ENCODE results near the gene SELPLG.

SELPLG gene

DNA sequence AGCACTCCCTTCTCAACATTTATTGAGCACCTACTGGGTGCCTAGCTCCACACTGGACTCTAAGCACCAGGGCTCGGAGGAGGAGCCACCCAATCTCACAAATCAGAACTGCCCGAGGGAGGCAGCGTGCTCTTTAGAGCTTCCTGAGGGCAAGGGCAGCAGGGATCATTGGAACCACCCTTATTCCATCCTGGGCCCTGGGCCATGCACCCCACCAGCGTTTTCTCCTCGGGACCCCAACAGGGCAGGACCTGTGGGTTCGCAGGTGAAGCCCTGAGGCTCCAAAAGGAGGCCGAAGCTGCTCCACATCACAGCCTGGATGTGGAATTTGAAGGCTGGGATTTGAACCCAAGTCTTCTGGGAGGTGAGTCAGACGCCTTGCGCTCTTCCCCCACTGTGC, 51.2 kb downstream of the SELPLG start:
- no peak for DNase-seq
- no peak for TF ChIP-seq EZH2 (IDR thresholded peaks at IDR 0.05; ENCODE audit: borderline replicate concordance, low read depth, low read length, severe bottlenecking)
- TF ChIP-seq, protein P1, sequence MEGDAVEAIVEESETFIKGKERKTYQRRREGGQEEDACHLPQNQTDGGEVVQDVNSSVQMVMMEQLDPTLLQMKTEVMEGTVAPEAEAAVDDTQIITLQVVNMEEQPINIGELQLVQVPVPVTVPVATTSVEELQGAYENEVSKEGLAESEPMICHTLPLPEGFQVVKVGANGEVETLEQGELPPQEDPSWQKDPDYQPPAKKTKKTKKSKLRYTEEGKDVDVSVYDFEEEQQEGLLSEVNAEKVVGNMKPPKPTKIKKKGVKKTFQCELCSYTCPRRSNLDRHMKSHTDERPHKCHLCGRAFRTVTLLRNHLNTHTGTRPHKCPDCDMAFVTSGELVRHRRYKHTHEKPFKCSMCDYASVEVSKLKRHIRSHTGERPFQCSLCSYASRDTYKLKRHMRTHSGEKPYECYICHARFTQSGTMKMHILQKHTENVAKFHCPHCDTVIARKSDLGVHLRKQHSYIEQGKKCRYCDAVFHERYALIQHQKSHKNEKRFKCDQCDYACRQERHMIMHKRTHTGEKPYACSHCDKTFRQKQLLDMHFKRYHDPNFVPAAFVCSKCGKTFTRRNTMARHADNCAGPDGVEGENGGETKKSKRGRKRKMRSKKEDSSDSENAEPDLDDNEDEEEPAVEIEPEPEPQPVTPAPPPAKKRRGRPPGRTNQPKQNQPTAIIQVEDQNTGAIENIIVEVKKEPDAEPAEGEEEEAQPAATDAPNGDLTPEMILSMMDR (IDR thresholded peaks at IDR 0.05; ENCODE audit: borderline replicate concordance, extremely low read depth, low read length, poor library complexity, severe bottlenecking): no peak
- no peaks in the 10 kb centered on the region for H3K27me3 ChIP-seq (ENCODE audit: insufficient read depth, low read length, poor library complexity)
- no peaks in the 10 kb centered on the region for H3K4me1 ChIP-seq (ENCODE audit: insufficient read depth, low read length)
- H3K79me2 ChIP-seq (ENCODE audit: insufficient read depth, low read length): no peaks in the 10 kb centered on the region
- H2AFZ ChIP-seq (ENCODE audit: low read depth, low read length): no peak overlapping the region
- no peaks in the 10 kb centered on the region for H4K20me1 ChIP-seq (ENCODE audit: insufficient read depth, low read length)
- H3K36me3 ChIP-seq (ENCODE audit: insufficient read depth, low read length): no peaks in the 10 kb centered on the region
- H3K27ac ChIP-seq (ENCODE audit: low read length): no peak overlapping the region
- no peak for ATAC-seq (ENCODE audit: insufficient read depth, low read depth)
- H3K9ac ChIP-seq (ENCODE audit: low read depth, low read length): no peak overlapping the region
- no peak overlapping the region for H3K4me2 ChIP-seq (ENCODE audit: insufficient read depth, low read length)
- no peak overlapping the region for H3K4me3 ChIP-seq (ENCODE audit: low read depth in 1 of 2, low read length in 2 of 2)
- no peaks in the 10 kb centered on the region for H3K9me3 ChIP-seq (ENCODE audit: insufficient read depth, low read length, severe bottlenecking)

DNA sequence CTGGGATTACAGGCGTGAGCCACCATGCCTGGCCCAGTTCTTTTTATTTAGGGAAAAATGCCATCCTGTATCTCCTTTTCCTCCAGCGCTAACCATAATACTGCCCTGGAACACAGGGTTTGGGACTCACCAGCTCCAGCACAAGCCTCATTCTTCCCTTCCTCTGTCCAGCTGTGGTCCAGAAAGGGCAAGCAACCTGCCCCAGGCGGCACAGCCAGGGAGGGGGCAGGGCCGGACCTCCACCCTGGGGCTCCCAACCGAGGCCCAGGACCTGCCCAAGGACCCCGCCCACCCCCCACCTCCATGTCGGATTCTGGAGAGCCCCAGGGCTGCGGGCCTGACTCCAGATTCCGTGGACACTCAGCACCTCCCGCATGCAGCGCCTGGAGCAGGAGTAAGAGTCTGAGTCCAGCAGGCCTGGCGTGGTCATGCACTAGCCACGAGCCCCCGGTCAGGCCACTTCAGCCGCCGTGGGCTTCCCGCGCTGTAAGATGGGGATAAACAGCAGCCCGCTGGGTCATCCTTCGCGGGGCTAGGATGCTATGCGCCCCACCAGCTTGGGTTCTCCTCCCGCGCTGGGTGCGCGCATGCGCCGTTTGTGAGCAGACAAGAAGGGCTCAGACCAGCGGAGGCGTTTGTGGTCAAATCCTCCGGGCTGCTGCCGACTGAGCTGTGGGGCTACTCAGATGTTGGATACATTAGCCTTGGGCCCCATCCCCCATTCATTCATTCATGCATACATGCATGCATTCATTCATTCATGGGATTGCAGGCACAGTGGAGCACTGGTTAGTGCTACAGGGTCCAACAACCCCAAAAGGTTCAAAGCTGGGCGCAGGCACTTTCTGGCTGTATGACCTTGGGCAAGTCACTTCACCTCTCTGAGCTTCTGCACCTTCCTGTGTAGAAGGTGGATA, 52.1 kb downstream of the SELPLG start:
- Histone ChIP-seq H3K4me2 (ENCODE audit: insufficient read depth, low read length) (no peak overlapping the region), H3K9ac (ENCODE audit: low read depth, low read length) (no peak overlapping the region), H3K9me3 (ENCODE audit: insufficient read depth, low read length, severe bottlenecking) (no peaks in the 10 kb centered on the region), H3K79me2 (ENCODE audit: insufficient read depth, low read length) (no peaks in the 10 kb centered on the region), H3K4me3 (ENCODE audit: low read depth in 1 of 2, low read length in 2 of 2) (no peak overlapping the region), H3K27ac (ENCODE audit: low read length) (no peak overlapping the region), H4K20me1 (ENCODE audit: insufficient read depth, low read length) (no peaks in the 10 kb centered on the region), H2AFZ (ENCODE audit: low read depth, low read length) (no peak overlapping the region), H3K36me3 (ENCODE audit: insufficient read depth, low read length) (no peaks in the 10 kb centered on the region), H3K27me3 (ENCODE audit: insufficient read depth, low read length, poor library complexity) (no peaks in the 10 kb centered on the region), H3K4me1 (ENCODE audit: insufficient read depth, low read length) (no peaks in the 10 kb centered on the region)
- ATAC-seq (ENCODE audit: insufficient read depth, low read depth) (no peak), DNase-seq (no peak)
- TF ChIP-seq EZH2 (IDR thresholded peaks at IDR 0.05; ENCODE audit: borderline replicate concordance, low read depth, low read length, severe bottlenecking): no peak
- TF ChIP-seq, protein P1 (IDR thresholded peaks at IDR 0.05; ENCODE audit: borderline replicate concordance, extremely low read depth, low read length, poor library complexity, severe bottlenecking): no peak

DNA sequence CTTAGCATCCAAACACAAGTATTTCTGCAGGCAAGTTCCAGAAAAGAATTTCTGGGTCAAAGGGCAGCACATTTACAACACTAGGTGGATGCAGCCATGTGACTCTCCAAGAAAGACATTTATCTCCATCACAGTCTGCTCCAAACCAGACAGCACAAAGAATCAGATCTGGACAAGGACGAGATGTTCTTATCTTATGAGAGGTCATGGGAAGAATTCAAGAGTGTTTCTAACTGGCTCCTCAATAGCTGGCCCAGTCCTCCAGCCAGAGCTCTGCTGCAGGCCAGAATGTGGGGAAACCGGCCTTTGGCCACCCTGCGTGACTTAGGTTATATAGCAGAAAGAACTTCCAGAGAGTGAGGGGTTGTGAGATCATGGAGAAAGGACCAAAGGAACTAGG, 53.2 kb downstream of the SELPLG start:
- no peak overlapping the region for H2AFZ ChIP-seq (ENCODE audit: low read depth, low read length)
- H3K79me2 ChIP-seq (ENCODE audit: insufficient read depth, low read length): no peaks in the 10 kb centered on the region
- no peaks in the 10 kb centered on the region for H3K4me1 ChIP-seq (ENCODE audit: insufficient read depth, low read length)
- H3K27ac ChIP-seq (ENCODE audit: low read length): no peak overlapping the region
- no peak overlapping the region for H3K4me3 ChIP-seq (ENCODE audit: low read depth in 1 of 2, low read length in 2 of 2)
- no peaks in the 10 kb centered on the region for H3K9me3 ChIP-seq (ENCODE audit: insufficient read depth, low read length, severe bottlenecking)
- ATAC-seq (ENCODE audit: insufficient read depth, low read depth): no peak
- H3K27me3 ChIP-seq (ENCODE audit: insufficient read depth, low read length, poor library complexity): no peaks in the 10 kb centered on the region
- H3K4me2 ChIP-seq (ENCODE audit: insufficient read depth, low read length): no peak overlapping the region
- no peak for DNase-seq
- TF ChIP-seq, protein P1 (IDR thresholded peaks at IDR 0.05; ENCODE audit: borderline replicate concordance, extremely low read depth, low read length, poor library complexity, severe bottlenecking): no peak
- no peak for TF ChIP-seq EZH2 (IDR thresholded peaks at IDR 0.05; ENCODE audit: borderline replicate concordance, low read depth, low read length, severe bottlenecking)
- no peaks in the 10 kb centered on the region for H3K36me3 ChIP-seq (ENCODE audit: insufficient read depth, low read length)
- no peak overlapping the region for H3K9ac ChIP-seq (ENCODE audit: low read depth, low read length)
- H4K20me1 ChIP-seq (ENCODE audit: insufficient read depth, low read length): no peaks in the 10 kb centered on the region
